Progenitor cell of endocrine pancreas (in vitro differentiated cells): ENCODE data around the gene CCSER1. TPM values are rescaled to one million over a fixed set of nuclear protein-coding genes. Genes with fewer than 3 reads are reported as not detected.
"Not testable (repeated sequence)": the region's sequence is repeated elsewhere in the genome, so short reads cannot be mapped to it uniquely, and the experiment has no call there.

Experiments
- DNase-seq: peaks from one replicate; pipeline ENCODE4 v3.0.0; 2021; ENCODE audit warnings: low spot score; ENCODE audit not compliant: unreplicated experiment
- H3K27ac Mint-ChIP-seq: 2 replicates; pipeline ENCODE4 v1.8.0; 2021; ENCODE audit warnings: mild to moderate bottlenecking, moderate library complexity, mixed read lengths
- H3K27me3 Mint-ChIP-seq: 2 replicates; pipeline ENCODE4 v1.8.0; 2021; ENCODE audit warnings: mixed read lengths
- H3K36me3 Mint-ChIP-seq: 2 replicates; pipeline ENCODE4 v1.8.0; 2022; ENCODE audit warnings: mixed read lengths; ENCODE audit not compliant: insufficient read depth
- H3K4me1 Mint-ChIP-seq: 2 replicates; pipeline ENCODE4 v1.8.0; 2021; ENCODE audit warnings: low read depth, mixed read lengths
- H3K4me3 Mint-ChIP-seq: 2 replicates; pipeline ENCODE4 v1.8.0; 2021; ENCODE audit warnings: low read depth, mild to moderate bottlenecking, moderate library complexity, mixed read lengths
- H3K9me3 Mint-ChIP-seq: 2 replicates; pipeline ENCODE4 v1.8.0; 2021; ENCODE audit warnings: low read depth, mixed read lengths
- total RNA-seq: library from RNA; stranded (reverse); gene quantifications from 2 replicates; pipeline ENCODE4 v1.2.1, GENCODE V29; 2021
- TF ChIP-seq, protein P1 (sequence below): fragments of 200-600 bp; sonication (generic); IDR thresholded peaks from one replicate; pipeline ENCODE4 v1.5.0; 2021; ENCODE audit warnings: antibody characterized with exemption, mild to moderate bottlenecking; ENCODE audit not compliant: unreplicated experiment

CCSER1 gene
- total RNA-seq, 1 donor from 2014 or later = 11.6 TPM

- H3K9me3 Mint-ChIP-seq = peaks cover 12% of the 10 kb centered on the region
- no peak overlapping the region for H3K27ac Mint-ChIP-seq
- DNase-seq = no peak
- H3K36me3 Mint-ChIP-seq = no peaks in the 10 kb centered on the region
- TF ChIP-seq, protein P1, sequence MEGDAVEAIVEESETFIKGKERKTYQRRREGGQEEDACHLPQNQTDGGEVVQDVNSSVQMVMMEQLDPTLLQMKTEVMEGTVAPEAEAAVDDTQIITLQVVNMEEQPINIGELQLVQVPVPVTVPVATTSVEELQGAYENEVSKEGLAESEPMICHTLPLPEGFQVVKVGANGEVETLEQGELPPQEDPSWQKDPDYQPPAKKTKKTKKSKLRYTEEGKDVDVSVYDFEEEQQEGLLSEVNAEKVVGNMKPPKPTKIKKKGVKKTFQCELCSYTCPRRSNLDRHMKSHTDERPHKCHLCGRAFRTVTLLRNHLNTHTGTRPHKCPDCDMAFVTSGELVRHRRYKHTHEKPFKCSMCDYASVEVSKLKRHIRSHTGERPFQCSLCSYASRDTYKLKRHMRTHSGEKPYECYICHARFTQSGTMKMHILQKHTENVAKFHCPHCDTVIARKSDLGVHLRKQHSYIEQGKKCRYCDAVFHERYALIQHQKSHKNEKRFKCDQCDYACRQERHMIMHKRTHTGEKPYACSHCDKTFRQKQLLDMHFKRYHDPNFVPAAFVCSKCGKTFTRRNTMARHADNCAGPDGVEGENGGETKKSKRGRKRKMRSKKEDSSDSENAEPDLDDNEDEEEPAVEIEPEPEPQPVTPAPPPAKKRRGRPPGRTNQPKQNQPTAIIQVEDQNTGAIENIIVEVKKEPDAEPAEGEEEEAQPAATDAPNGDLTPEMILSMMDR = no peak
- peaks cover 10% of the 10 kb centered on the region for H3K4me1 Mint-ChIP-seq
- H3K27me3 Mint-ChIP-seq = no peaks in the 10 kb centered on the region
- H3K4me3 Mint-ChIP-seq = no peak overlapping the region
Observed at GRCh38 chr4:90476586-90476985, 349.4 kb downstream of the CCSER1 start.

DNA sequence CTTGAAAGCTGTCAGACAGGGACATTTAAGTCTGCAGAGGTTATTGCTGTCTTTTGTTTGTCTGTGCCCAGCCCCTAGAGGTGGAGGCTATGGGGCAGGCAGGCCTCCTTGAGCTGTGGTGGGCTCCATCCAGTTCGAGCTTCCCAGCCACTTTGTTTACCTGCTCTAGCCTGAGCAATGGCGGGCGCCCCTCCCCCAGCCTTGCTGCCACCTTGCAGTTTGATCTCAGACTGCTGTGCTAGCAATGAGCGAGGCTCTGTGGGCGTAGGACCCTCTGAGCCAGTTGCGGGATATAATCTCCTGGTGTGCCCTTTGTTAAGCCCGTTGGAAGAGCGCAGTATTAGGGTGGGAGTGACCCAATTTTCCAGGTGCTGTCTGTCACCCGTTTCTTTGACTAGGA is 357.7 kb downstream of the CCSER1 start:
- not testable (repeated sequence) for DNase-seq, H3K4me1 Mint-ChIP-seq, H3K27ac Mint-ChIP-seq, H3K4me3 Mint-ChIP-seq, H3K27me3 Mint-ChIP-seq, H3K36me3 Mint-ChIP-seq
- peaks cover 29% of the 10 kb centered on the region for H3K9me3 Mint-ChIP-seq

GRCh38 chr4:90486346-90486745 is 359.2 kb downstream of the CCSER1 start:
- Mint-ChIP-seq H3K27ac (no peak overlapping the region), H3K27me3 (no peaks in the 10 kb centered on the region), H3K9me3 (peaks cover 22% of the 10 kb centered on the region), H3K36me3 (peaks cover 4% of the 10 kb centered on the region), H3K4me1 (no peaks in the 10 kb centered on the region), H3K4me3 (no peak overlapping the region)
- DNase-seq = no peak
- TF ChIP-seq, protein P1 = no peak

DNA sequence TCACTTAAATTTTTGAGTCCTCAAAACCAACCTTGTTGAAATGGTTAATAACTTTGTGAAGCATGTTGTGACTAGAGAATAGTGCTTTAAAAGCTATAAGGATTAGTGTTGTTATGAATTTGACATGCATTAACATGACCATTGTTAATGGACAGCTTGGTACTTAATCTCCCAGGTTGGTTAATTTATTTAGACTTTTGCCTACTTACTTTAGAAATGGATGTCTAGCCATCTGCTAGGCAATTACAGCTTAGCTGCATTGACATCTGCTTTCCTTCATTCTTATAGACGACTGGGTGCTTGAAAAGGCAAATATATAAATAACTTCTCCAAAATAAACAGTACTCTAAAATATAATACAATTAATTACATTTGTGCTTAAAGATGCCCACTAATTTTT is 368.0 kb downstream of the CCSER1 start:
- no peak overlapping the region for H3K4me3 Mint-ChIP-seq
- no peaks in the 10 kb centered on the region for H3K36me3 Mint-ChIP-seq
- peaks cover 2% of the 10 kb centered on the region for H3K9me3 Mint-ChIP-seq
- H3K4me1 Mint-ChIP-seq = peaks cover 3% of the 10 kb centered on the region
- DNase-seq = no peak
- TF ChIP-seq, protein P1 = no peak
- H3K27ac Mint-ChIP-seq = no peak overlapping the region
- H3K27me3 Mint-ChIP-seq = no peaks in the 10 kb centered on the region

DNA sequence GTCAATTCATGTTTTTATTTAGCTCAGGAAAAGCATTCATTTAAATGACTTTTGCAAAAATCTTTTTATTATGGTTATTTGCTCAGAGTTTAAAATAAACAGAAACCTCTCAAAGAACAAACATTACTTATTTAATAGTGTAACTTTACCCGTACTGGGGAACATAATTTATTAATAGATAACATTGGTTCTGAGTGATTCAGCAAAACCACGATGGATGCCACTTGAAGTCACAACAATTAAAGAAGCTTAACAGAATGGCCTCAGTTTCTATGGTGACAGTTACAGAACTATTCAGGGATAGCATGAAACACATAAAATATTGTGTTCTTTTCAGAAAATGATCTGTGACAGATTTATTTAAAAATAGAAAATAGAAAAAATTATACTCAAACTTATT is 368.7 kb downstream of the CCSER1 start:
- H3K4me3 Mint-ChIP-seq = no peak overlapping the region
- TF ChIP-seq, protein P1 = no peak
- no peak overlapping the region for H3K27ac Mint-ChIP-seq

DNA sequence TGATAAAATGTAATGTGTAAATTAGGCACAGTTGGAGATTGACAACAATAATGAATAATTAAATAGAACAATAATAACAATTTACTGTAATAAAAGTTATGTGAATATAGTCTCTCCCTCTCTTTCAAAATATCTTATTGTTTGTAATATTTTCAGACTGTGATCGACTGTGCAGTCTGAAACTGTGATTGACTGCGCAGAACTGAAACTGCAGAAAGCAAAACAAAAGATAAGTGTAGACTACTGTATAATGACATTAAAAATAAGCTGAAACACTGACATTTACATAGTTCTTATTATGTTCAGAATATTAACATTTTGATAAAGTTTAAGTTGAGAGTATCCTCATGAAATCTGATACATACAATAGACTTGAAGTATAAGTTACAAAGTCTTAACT is 371.0 kb downstream of the CCSER1 start:
- H3K4me1 Mint-ChIP-seq = no peaks in the 10 kb centered on the region
- TF ChIP-seq, protein P1 = no peak
- H3K27ac Mint-ChIP-seq = no peak overlapping the region
- DNase-seq = no peak
- peaks cover 17% of the 10 kb centered on the region for H3K9me3 Mint-ChIP-seq
- no peaks in the 10 kb centered on the region for H3K27me3 Mint-ChIP-seq
- H3K36me3 Mint-ChIP-seq = peaks cover 7% of the 10 kb centered on the region
- no peak overlapping the region for H3K4me3 Mint-ChIP-seq

More for the DNA sequence above, 368.7 kb downstream of the CCSER1 start:
- H3K4me1 Mint-ChIP-seq = peaks cover 3% of the 10 kb centered on the region
- no peaks in the 10 kb centered on the region for H3K36me3 Mint-ChIP-seq
- DNase-seq = no peak
- no peaks in the 10 kb centered on the region for H3K27me3 Mint-ChIP-seq
- peaks cover 2% of the 10 kb centered on the region for H3K9me3 Mint-ChIP-seq
